Hepatocyte (in vitro differentiated cells): Measurements from ENCODE around the gene PLPP1. TPM values are rescaled to one million over a fixed set of nuclear protein-coding genes. Genes with fewer than 3 reads are reported as not detected.

ENCODE experiments used
- DNase-seq: peaks from one replicate; pipeline ENCODE4 v3.0.0-alpha.2; 2016; ENCODE audit warnings: low spot score
- H2AFZ ChIP-seq: fragments of 200-600 bp; sonication (generic); 2 replicates; pipeline ENCODE4 v1.6.0; 2016; ENCODE audit warnings: antibody characterized with exemption, mild to moderate bottlenecking
- H3K27ac ChIP-seq: fragments of 200-600 bp; sonication (generic); 2 replicates; pipeline ENCODE4 v1.5.1; 2016; ENCODE audit warnings: mild to moderate bottlenecking
- H3K27me3 ChIP-seq: fragments of 200-600 bp; sonication (generic); 2 replicates; pipeline ENCODE4 v1.6.1; 2016
- H3K36me3 ChIP-seq: fragments of 200-600 bp; sonication (generic); replicated peaks from 2 replicates; pipeline ENCODE4 v1.5.1; 2016; ENCODE audit warnings: low read depth; ENCODE audit not compliant: insufficient read depth
- H3K4me1 ChIP-seq: fragments of 200-600 bp; sonication (generic); 2 replicates; pipeline ENCODE4 v1.5.1; 2016; ENCODE audit warnings: mild to moderate bottlenecking, moderate library complexity; ENCODE audit not compliant: insufficient read depth
- H3K4me2 ChIP-seq: fragments of 200-600 bp; sonication (generic); 2 replicates; pipeline ENCODE4 v1.6.0; 2016
- H3K4me3 ChIP-seq: fragments of 200-600 bp; sonication (generic); 2 replicates; pipeline ENCODE4 v1.5.1; 2016; ENCODE audit warnings: mild to moderate bottlenecking
- H3K79me2 ChIP-seq: fragments of 200-600 bp; sonication (generic); 2 replicates; pipeline ENCODE4 v1.6.0; 2017; ENCODE audit warnings: mild to moderate bottlenecking
- H3K9me2 ChIP-seq: fragments of 200-600 bp; sonication (generic); replicated peaks from 2 replicates; pipeline ENCODE4 v1.6.0; 2017; ENCODE audit warnings: mild to moderate bottlenecking; ENCODE audit not compliant: insufficient read depth
- H3K9me3 ChIP-seq: fragments of 200-600 bp; sonication (generic); 2 replicates; pipeline ENCODE4 v1.5.1; 2016; ENCODE audit warnings: low read depth, mild to moderate bottlenecking
- H4K20me1 ChIP-seq: fragments of 200-600 bp; sonication (generic); 2 replicates; pipeline ENCODE4 v1.6.0; 2016; ENCODE audit warnings: mild to moderate bottlenecking; ENCODE audit not compliant: insufficient read depth, poor library complexity, severe bottlenecking
- EZH2 ChIP-seq: fragments of 200-600 bp; sonication (generic); IDR thresholded peaks from 2 replicates; pipeline ENCODE4 v1.6.1; 2016; ENCODE audit warnings: antibody characterized with exemption, mild to moderate bottlenecking, borderline replicate concordance
- EZH2phosphoT487 ChIP-seq: fragments of 200-600 bp; sonication (generic); IDR thresholded peaks from one replicate; pipeline ENCODE4 v1.6.1; 2018; ENCODE audit warnings: antibody characterized with exemption, mild to moderate bottlenecking, low read depth, moderate library complexity; ENCODE audit not compliant: unreplicated experiment, severe bottlenecking
- WGBS: methylation state at CpG from one replicate; pipeline ENCODE4 v1.1.6; 2016; ENCODE audit warnings: low lambda C conversion rate; ENCODE audit errors: missing lambda C conversion rate; 5-methylcytosine and 5-hydroxymethylcytosine counted together
- polyA plus RNA-seq: library from polyadenylated mRNA; unstranded; fragments of >200 nt; fragmentation: Nextera tagmentation; extraction: Ambion mirVana; gene quantifications from 2 replicates; pipeline ENCODE4 v1.2.1, GENCODE V29; 2016
- total RNA-seq: library from RNA; depleted of rRNA; stranded (reverse); fragments of >200 nt; gene quantifications from 2 replicates; pipeline ENCODE4 v1.2.3, GENCODE V29; 2014
- TF ChIP-seq, protein P1 (sequence below): fragments of 200-600 bp; sonication (generic); IDR thresholded peaks from 2 replicates; pipeline ENCODE4 v1.5.1; 2016; ENCODE audit warnings: antibody characterized with exemption, mild to moderate bottlenecking; ENCODE audit not compliant: poor library complexity

Gene PLPP1
- total and polyA plus RNA-seq, 2 experiments from 2014 or later, result 80.1 to 84.9 TPM

GRCh38 chr5:55481293-55481855 is 53.4 kb downstream of the PLPP1 start:
- H3K79me2 ChIP-seq, result peaks cover 54% of the 10 kb centered on the region
- no peak overlapping the region for H2AFZ ChIP-seq
- no peak overlapping the region for H3K4me3 ChIP-seq
- WGBS, result 96% methylated on average over 3 of the region's 3 CpGs
- no peak overlapping the region for H3K27ac ChIP-seq
- no peak for DNase-seq
- peaks cover 4% of the 10 kb centered on the region for H4K20me1 ChIP-seq
- H3K4me2 ChIP-seq, result no peak overlapping the region
- no peaks in the 10 kb centered on the region for H3K9me3 ChIP-seq
- no peaks in the 10 kb centered on the region for H3K27me3 ChIP-seq
- H3K36me3 ChIP-seq, result no peaks in the 10 kb centered on the region
- TF ChIP-seq, protein P1, sequence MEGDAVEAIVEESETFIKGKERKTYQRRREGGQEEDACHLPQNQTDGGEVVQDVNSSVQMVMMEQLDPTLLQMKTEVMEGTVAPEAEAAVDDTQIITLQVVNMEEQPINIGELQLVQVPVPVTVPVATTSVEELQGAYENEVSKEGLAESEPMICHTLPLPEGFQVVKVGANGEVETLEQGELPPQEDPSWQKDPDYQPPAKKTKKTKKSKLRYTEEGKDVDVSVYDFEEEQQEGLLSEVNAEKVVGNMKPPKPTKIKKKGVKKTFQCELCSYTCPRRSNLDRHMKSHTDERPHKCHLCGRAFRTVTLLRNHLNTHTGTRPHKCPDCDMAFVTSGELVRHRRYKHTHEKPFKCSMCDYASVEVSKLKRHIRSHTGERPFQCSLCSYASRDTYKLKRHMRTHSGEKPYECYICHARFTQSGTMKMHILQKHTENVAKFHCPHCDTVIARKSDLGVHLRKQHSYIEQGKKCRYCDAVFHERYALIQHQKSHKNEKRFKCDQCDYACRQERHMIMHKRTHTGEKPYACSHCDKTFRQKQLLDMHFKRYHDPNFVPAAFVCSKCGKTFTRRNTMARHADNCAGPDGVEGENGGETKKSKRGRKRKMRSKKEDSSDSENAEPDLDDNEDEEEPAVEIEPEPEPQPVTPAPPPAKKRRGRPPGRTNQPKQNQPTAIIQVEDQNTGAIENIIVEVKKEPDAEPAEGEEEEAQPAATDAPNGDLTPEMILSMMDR, result no peak
- no peak for TF ChIP-seq EZH2phosphoT487
- no peak for TF ChIP-seq EZH2
- H3K9me2 ChIP-seq, result no peaks in the 10 kb centered on the region
- H3K4me1 ChIP-seq, result no peaks in the 10 kb centered on the region

DNA sequence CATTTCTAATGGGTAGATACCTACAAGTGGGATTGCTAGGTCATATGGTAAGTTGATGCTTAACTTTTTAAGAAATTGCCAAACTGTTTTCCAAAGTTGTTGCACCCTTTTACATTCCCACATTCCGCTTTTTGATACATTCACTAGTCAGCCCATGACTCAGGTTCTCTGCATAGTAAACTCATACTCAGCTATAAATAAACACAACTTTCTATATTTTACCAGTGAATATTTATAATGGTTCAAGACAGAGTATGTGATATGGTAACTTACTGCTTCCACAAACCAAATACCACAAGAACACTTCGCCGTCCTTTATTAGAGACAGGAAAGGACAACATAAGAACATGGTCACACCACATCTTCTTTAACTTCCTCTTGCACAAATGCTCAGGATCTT is 54.0 kb downstream of the PLPP1 start:
- 90% methylated on average over 3 of the region's 3 CpGs for WGBS
- no peaks in the 10 kb centered on the region for H3K36me3 ChIP-seq
- DNase-seq, result no peak
- TF ChIP-seq EZH2 (no peak), EZH2phosphoT487 (no peak)
- TF ChIP-seq, protein P1, result no peak
- H3K4me2 ChIP-seq, result no peak overlapping the region
- no peaks in the 10 kb centered on the region for H3K27me3 ChIP-seq
- peaks cover 4% of the 10 kb centered on the region for H4K20me1 ChIP-seq
- no peaks in the 10 kb centered on the region for H3K9me2 ChIP-seq
- H3K27ac ChIP-seq, result no peak overlapping the region
- H3K4me1 ChIP-seq, result no peaks in the 10 kb centered on the region
- H2AFZ ChIP-seq, result no peak overlapping the region
- H3K4me3 ChIP-seq, result no peak overlapping the region
- H3K9me3 ChIP-seq, result no peaks in the 10 kb centered on the region
- peaks cover 59% of the 10 kb centered on the region for H3K79me2 ChIP-seq

DNA sequence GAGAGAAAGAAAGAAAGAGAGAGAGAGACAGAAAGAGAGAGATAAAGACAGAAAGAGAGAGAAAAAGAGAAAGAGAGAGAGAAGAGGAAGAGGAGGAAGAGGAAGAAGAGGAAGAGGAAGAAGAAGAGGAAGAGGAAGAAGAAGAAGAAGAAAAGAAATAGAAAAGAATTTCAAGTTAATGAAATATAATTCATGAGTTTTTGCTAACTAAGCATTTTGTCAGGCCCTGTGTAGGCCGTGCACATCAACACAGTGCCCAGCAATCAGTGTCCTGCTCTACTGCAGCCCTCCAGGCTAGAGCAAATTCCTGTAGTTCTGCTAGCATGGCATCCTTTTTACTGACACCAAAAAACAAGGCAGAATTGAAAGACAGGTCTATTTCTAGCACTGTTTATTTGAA is 62.1 kb downstream of the PLPP1 start:
- Histone ChIP-seq H4K20me1 (no peaks in the 10 kb centered on the region), H3K4me3 (no peak overlapping the region), H3K27me3 (no peaks in the 10 kb centered on the region), H3K4me1 (peaks cover 6% of the 10 kb centered on the region), H3K9me2 (no peaks in the 10 kb centered on the region), H3K9me3 (no peaks in the 10 kb centered on the region), H2AFZ (no peak overlapping the region), H3K27ac (no peak overlapping the region), H3K36me3 (no peaks in the 10 kb centered on the region), H3K79me2 (peaks cover 44% of the 10 kb centered on the region), H3K4me2 (no peak overlapping the region)
- WGBS, result 83% methylated on average over 1 of the region's 1 CpG
- no peak for DNase-seq
- TF ChIP-seq EZH2 (no peak), EZH2phosphoT487 (no peak)
- TF ChIP-seq, protein P1, result no peak

GRCh38 chr5:55471468-55471867 is 63.3 kb downstream of the PLPP1 start:
- Histone ChIP-seq H3K27ac (no peak overlapping the region), H3K36me3 (no peaks in the 10 kb centered on the region), H3K4me2 (no peak overlapping the region), H3K9me2 (no peaks in the 10 kb centered on the region), H3K4me1 (peaks cover 13% of the 10 kb centered on the region), H3K27me3 (no peaks in the 10 kb centered on the region), H3K4me3 (no peak overlapping the region), H2AFZ (no peak overlapping the region), H3K79me2 (peaks cover 34% of the 10 kb centered on the region), H4K20me1 (no peaks in the 10 kb centered on the region), H3K9me3 (no peaks in the 10 kb centered on the region)
- no peak for TF ChIP-seq EZH2
- TF ChIP-seq, protein P1, result no peak
- WGBS, result 63% methylated on average over 1 of the region's 1 CpG
- DNase-seq, result no peak
